Frontal cortex (tissue), 4 donors: ENCODE results near the gene PXK. TPM values are rescaled to one million over a fixed set of nuclear protein-coding genes. Genes with fewer than 3 reads are reported as not detected.
A peak's percentile ranks its signal among the peaks of the same experiment; 100 is the strongest.
"Not testable (repeated sequence)": the region's sequence is repeated elsewhere in the genome, so short reads cannot be mapped to it uniquely, and the experiment has no call there.

Experiments used
- DNase-seq, 2 donors: peaks; one replicate each; pipeline ENCODE4 v3.0.0; 2012; ENCODE audit warnings: low spot score in 2 of 2
- FAIRE-seq: peaks from 2 replicates; lab custom pipeline; 2012; peaks lifted over from hg19 to GRCh38; lab: Jason Lieb, UNC
- total RNA-seq: library from RNA; depleted of rRNA; stranded (reverse); fragments of >200 nt; gene quantifications from one replicate; pipeline ENCODE4 v1.2.3, GENCODE V29; 2014
- donor health status: control.
- donor health status: control.
- donor health status: control.

Gene PXK
- total RNA-seq, result 22.0 TPM

DNA sequence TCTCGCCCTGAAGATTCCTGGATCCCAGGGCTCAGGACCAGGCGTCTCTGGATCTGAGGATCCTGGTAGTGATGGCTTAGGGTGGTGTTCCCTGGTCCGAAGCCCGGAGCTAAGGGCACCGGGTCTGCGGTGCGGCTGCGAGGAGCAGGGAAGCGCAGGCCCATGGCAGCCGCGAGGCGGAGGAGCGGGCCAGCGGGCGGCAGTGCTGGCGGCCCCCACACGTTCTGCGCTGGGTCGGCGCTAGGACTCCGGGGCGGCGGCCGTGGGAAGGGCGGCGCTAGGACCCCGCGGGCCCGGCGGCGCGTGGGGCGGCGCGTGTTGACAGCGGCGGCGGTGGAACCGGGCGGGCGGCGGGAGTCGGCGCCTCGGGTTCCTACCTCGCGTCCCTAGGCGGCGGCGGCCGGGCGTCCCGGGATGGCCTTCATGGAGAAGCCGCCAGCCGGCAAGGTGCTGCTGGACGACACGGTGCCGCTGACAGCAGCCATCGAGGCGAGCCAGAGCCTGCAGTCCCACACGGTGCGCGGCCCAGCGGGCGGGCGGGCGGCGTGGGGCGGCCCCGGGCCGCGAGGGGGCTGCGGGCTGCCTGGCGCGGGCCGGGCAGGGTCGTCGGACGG, at the start of gene PXK:
Gene PXK (plus strand): TSS at position 318 of the 614 bp plus-strand sequence. CDS start 97 bp downstream, at position 415.
- FAIRE-seq (no peak), DNase-seq (peak; percentile 85 to 89)

- FAIRE-seq (no peak), DNase-seq (no peak)
Observed at GRCh38 chr3:58285334-58285733, 47.4 kb upstream of the PXK start.

DNA sequence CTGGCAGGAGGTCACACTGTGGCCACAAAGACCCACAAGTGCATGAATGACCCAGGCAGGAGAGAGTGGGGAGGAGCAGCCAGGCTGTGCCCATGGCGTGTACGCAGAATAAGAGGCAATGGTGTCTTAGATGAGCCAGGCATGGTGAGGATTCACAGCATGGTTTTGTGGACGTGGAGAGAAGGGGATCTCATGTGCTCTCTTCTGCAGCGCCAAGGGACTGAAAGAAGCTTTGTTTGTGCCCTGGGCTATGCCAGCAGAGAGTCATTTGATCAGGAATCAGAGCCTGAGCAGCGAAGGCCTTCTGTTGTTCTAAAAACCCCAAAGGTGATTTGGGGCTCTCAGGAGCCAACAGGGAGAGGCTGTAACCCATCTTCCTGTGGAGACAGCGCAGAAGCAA, 45.3 kb upstream of the PXK start:
- DNase-seq, result peak in 1 of 2 donors; percentile 52
- no peak for FAIRE-seq

DNA sequence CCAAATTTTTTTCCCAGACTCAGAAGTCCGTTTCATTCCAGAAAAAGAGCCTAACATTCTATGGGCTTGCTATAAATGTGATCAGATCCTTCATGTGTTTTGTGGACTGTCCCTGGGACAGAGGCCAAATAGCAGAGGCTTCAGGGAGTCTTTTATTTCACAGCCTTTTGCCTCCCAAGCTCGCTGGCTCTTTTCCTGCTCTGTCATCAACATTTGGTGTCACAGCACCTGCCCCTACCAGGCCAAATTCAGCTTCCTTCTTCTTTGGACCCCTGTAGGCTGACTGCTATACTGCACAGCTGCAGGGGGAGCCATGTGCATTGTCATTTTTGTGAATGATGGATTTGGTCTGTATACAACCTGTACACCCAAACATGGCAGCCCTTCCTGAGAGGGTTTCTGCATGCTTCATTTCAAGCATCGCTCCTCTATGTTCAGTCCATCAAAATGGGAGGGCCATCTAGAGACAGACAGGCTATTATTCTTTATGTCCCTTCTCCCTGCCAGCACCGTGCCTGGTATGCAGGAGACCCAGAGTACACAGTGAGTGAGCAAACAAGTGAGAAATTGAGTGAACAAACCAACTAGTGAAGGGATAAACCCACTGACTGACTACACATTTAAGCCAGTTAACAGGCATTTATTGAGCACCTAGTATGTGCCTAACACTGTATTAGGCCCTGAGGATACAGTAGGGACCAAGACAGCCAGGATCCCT, 44.5 kb upstream of the PXK start:
- FAIRE-seq (no peak), DNase-seq (no peak)

DNA sequence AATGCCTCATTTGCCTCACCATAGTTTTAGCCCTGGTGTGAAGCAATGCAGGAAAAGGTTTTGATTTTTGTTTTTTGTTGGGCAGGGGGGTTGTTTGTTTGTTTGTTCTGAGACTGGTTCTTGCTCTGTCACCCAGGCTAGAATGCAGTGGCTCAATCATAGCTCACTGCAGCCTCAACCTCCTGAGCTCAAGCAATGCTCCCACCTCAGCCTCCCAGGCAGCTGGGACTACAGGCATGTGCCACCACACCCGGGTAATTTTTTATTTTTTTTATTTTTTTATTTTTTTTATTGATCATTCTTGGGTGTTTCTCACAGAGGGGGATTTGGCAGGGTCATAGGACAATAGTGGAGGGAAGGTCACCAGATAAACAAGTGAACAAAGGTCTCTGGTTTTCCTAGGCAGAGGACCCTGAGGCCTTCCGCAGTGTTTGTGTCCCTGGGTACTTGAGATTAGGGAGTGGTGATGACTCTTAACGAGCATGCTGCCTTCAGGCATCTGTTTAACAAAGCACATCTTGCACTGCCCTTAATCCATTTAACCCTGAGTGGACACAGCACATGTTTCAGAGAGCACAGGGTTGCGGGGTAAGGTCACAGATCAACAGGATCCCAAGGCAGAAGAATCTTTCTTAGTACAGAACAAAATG, 43.6 kb upstream of the PXK start:
- not testable (repeated sequence) for FAIRE-seq, DNase-seq

GRCh38 chr3:58290446-58290845, 42.2 kb upstream of the PXK start:
- DNase-seq, FAIRE-seq: not testable (repeated sequence)

- DNase-seq, result no peak
- no peak for FAIRE-seq
Observed at GRCh38 chr3:58291671-58292338, 40.9 kb upstream of the PXK start.

- DNase-seq (no peak), FAIRE-seq (no peak)
Observed at GRCh38 chr3:58292866-58293265, 39.8 kb upstream of the PXK start.

DNA sequence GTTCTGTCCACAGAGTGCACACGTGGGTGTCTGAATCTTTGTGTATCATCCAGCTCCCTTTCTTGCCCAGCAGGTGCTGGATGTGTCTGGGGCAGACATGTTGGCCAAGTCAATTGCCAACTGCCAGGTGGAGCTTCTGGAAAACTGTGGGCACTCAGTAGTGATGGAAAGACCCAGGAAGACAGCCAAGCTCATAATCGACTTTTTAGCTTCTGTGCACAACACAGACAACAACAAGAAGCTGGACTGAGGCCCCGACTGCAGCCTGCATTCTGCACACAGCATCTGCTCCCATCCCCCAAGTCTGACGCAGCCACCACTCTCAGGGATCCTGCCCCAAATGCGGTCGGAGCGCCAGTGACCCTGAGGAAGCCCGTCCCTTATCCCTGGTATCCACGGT, 39.2 kb upstream of the PXK start:
- FAIRE-seq, result no peak
- DNase-seq, result peak in 1 of 2 donors; percentile 53

- peak; percentile 49 to 63 for DNase-seq
- no peak for FAIRE-seq
Observed at GRCh38 chr3:58296269-58296668, 36.4 kb upstream of the PXK start.

GRCh38 chr3:58296843-58297242, 35.8 kb upstream of the PXK start:
- DNase-seq (no peak), FAIRE-seq (no peak)

DNA sequence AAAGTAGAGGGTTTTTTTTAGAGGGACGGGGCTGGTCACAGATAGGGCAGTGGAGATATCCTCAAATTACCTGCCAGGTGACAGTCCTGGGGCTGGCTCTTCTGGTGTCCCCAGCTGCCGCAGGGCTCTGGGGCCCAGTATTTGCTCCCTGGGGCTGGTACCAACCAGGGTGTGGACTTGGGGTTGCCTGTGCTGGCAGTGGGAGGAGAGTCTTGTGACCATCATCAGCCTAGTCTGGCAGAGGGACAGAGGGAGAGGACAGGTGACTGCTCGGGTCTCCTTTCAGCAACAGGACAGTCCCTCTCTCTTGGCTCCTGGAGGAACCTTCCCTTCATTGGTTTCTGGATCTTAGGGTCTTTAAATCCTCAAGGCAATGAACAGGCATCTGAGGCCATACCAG, 34.5 kb upstream of the PXK start:
- FAIRE-seq (no peak), DNase-seq (no peak)

DNA sequence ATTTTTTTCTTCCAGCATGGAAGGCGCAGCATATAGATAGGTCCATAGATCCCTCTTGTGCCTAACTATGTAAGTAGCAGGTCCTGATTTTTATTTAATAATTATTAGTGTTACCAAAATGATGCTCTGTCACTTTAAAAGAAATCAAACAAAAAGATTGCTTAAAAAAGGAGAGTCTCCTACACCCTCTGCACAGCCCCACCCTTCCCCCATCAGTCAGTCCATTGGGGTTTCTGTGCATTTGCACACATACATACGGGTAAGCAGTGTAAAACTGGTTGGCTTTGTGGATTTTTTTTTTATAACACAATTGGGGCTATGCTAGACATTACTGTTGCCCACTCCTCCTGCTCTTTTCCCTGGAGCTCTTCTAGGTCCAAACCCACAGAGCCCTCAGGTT, 33.6 kb upstream of the PXK start:
- DNase-seq (no peak), FAIRE-seq (no peak)

DNA sequence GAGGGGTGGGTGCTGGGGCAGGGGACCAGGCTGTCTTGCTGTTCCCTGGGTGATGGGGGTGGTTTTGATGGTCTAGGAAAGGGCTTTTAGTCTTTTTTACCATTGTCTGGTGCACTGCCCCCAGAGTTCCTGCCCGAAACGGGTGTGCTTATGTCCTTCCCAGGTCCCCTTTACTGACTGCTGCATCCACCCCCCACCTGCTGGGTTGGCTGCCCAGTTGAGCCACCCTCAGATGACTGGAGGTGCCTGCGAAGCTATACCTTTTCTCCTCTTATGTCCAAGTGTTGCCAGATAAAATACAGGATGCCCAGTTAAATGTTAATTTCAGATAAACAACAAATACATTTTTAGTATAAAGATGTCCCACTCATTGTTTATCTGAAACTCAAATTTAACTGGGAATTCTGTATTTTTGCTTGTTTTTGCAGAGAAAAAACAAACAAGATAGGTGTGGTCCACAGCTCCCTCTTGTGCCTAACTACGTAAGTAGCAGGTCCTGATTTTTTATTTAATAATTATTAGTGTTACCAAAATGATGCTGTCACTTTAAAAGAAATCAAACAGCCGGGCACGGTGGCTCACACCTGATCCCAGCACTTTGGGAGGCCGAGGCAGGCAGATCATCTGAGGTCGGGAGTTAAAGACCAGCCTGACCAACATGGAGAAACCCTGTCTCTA, 32.7 kb upstream of the PXK start:
- DNase-seq (no peak), FAIRE-seq (peak; percentile 96)

DNA sequence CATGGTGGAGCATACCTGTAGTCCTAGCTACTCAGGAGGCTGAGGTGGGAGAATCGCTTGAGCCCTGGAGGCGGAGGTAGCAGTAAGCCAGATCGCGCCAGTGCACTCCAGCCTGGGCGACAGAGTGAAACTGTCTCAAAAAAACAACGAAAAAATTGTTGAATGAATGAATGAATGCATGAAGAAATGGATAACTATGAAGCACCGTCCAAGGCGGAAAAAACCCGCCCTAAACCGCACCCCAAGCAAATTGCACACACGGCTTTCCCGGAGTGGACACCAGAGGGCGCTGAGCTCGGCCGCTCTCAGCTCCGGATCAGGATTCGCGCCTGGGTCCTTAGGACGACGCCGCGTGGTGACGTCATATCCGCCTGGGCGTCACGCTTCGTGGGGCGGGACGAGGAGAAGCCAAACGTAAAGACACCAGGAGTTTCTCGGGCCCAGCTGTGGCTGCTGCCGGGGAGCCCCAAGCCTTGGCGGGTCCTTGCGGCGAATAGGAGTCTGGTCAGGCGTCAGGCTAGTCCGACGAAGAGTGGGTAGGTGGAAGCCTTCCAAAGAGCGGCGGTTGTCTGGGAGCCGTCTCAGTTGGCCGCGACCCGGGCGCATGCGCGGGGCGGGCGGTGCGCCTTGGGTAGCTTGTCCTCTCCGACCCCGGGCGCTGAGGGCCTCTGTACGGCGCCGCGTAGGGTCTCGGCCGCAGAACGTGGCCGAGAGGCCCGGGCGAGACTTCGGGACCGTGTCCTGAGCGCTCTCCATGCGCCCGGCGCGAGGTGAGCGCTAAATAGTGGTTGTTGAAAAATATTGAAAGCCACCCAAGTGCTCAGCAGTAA, 26.6 kb upstream of the PXK start, which contains the start of the genes HTD2 and RPP14:
Gene HTD2 (plus strand): TSS at position 639 of the 830 bp plus-strand sequence. CDS start 11,094 bp downstream, outside the sequence.
Gene RPP14 (plus strand): TSS at position 364 of the 830 bp plus-strand sequence. CDS start 4,085 bp downstream, outside the sequence.
- peak; percentile 93 for DNase-seq
- peak; percentile 6 for FAIRE-seq

GRCh38 chr3:58307639-58308215, 25.0 kb upstream of the PXK start:
- FAIRE-seq (no peak), DNase-seq (no peak)

DNA sequence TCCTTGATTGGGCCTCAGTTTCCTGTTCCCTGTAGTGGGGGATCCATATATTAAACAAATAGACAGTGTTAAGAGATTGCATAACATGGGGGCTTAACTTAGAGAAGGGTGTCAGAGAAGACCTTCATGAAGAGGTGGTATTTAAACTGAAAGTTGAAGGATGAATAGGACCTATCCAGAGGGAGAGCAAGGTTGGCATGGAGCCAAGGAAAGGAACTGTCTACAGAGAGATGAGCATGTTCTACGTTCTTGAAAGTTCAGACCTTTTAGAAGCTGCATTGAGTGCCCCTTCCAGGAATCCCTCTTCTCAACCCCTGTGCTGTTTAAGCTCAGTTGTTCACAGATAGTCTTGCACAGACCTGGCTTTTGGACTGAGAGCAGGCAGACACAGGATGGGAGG, 24.0 kb upstream of the PXK start:
- no peak for FAIRE-seq
- DNase-seq, result no peak

GRCh38 chr3:58317811-58318210, 14.9 kb upstream of the PXK start:
- DNase-seq (no peak), FAIRE-seq (no peak)

DNA sequence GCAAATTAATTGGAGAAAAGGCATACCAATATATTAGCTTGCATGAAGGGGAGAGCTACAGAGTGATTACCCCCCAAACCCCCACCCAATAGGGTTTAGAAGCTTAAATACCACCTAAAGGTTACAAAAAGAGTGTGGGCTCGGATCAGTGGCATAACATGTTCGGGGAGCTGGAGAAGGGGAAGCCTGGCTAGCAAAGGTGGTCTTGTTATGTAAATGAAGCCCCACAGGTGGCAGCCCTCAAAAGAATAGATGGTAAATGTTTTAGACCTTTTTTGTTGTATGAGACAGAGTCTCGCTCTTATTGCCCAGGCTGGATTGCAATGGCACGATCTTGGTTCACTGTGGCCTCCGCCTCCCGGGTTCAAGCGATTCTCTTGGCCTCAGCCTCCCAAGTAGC, 10.9 kb upstream of the PXK start:
- FAIRE-seq (no peak), DNase-seq (no peak)
